Measurements from ENCODE around the gene LTF.

- no peak for TF ChIP-seq CTCF (IDR thresholded peaks at IDR 0.05 in 2 of 3, conservative IDR thresholded peaks at IDR 0.05 in 1 of 3; ENCODE audit: borderline replicate concordance in 1 of 3, insufficient read depth in 1 of 3, low read depth in 2 of 3, low read length in 2 of 3)
- no peak for TF ChIP-seq JUND (IDR thresholded peaks at IDR 0.05)
- no peak for TF ChIP-seq SRF (IDR thresholded peaks at IDR 0.05; ENCODE audit: low read depth)
Measured at GRCh38 chr3:46416125-46416810, 48.4 kb downstream of the LTF start.
